Heart right ventricle (tissue), 16 donors: ENCODE results near the gene ZFAND3. TPM values are rescaled to one million over a fixed set of nuclear protein-coding genes. Genes with fewer than 3 reads are reported as not detected.

ENCODE experiments used
- ATAC-seq, 8 donors: fragments of 200-7000 bp; cut with Tn5 transposase; one replicate each; pipeline ENCODE4 v1.9.1; 2020; ENCODE audit warnings: mild to moderate bottlenecking in 8 of 8, moderate library complexity in 8 of 8, moderate number of reproducible peaks in 1 of 8
- DNase-seq, 2 donors: peaks; one replicate each; pipeline ENCODE4 v3.0.0-alpha.2; 2020
- H3K27ac ChIP-seq, 10 donors: fragments of 200-600 bp; sonication (generic) in 2 of 10; one replicate each; pipeline versions ENCODE4 v1.5.0 to v1.8.0; 2020 to 2022; ENCODE audit warnings: mild to moderate bottlenecking in 3 of 10
- H3K27me3 ChIP-seq, 7 donors: fragments of 200-600 bp; one replicate each; pipeline ENCODE4 v1.8.0; 2021 to 2022; ENCODE audit warnings: mild to moderate bottlenecking in 2 of 7
- H3K36me3 ChIP-seq, 9 donors: fragments of 200-600 bp; sonication (generic) in 1 of 9; one replicate each; pipeline versions ENCODE4 v1.5.0 to v1.8.0; 2020 to 2022; ENCODE audit warnings: mild to moderate bottlenecking in 2 of 9
- H3K4me1 ChIP-seq, 9 donors: fragments of 200-600 bp; sonication (generic) in 1 of 9; one replicate each; pipeline versions ENCODE4 v1.5.0 to v1.8.0; 2020 to 2022; ENCODE audit warnings: mild to moderate bottlenecking in 4 of 9
- H3K4me3 ChIP-seq, 10 donors: fragments of 200-600 bp; sonication (generic) in 2 of 10; one replicate each; pipeline versions ENCODE4 v1.5.0 to v1.8.0; 2020 to 2022; ENCODE audit warnings: mild to moderate bottlenecking in 7 of 10, moderate library complexity in 2 of 10
- H3K9me3 ChIP-seq, 11 donors: fragments of 200-600 bp in 10 of 11; sonication (generic) in 2 of 11; one replicate each; pipeline versions ENCODE4 v1.5.0 to v1.8.0; 2013 to 2022; ENCODE audit warnings: mild to moderate bottlenecking in 2 of 11, control low read depth in 1 of 11, moderate library complexity in 1 of 11
- WGBS, 2 donors: extraction: QIAGEN DNeasy Blood & Tissue Kit; methylation state at CpG; one replicate each; pipeline ENCODE4 v1.1.7; 2013; ENCODE audit warnings: inconsistent platforms in 1 of 2; 5-methylcytosine and 5-hydroxymethylcytosine counted together
- intact Hi-C, 10 donors: fragments of 100-400 bp; cut with DNase I; formaldehyde crosslinking; loops; one replicate each; pipeline versions ENCODE4 v1.11.1 to v1.14.2; 2022
- polyA plus RNA-seq, 2 donors: library from polyadenylated mRNA; stranded (reverse); fragments of 200-250 nt; gene quantifications; one replicate each; pipeline ENCODE4 v1.2.3, GENCODE V29; 2013
- total RNA-seq, 10 donors: library from RNA; stranded (reverse); fragmentation: NEBNext Ultra II Directional in 3 of 10; extraction: Animal tissue kit (Norgen Biotek cat#: 25700) in 3 of 10; gene quantifications; one replicate each; pipeline versions ENCODE4 v1.2.1 to v1.2.4, GENCODE V29; 2021 to 2023
- TF ChIP-seq, protein P1 (sequence below), 9 donors: fragments of 200-600 bp; sonication (generic) in 2 of 9; IDR thresholded peaks; one replicate each; pipeline versions ENCODE4 v1.5.0 to v1.8.0; 2021 to 2022; ENCODE audit warnings: antibody characterized with exemption in 9 of 9, mild to moderate bottlenecking in 5 of 9, moderate library complexity in 1 of 9
- donor health status: Arrhythmogenic right ventricular cardiomyopathy.
- donor health status: ischemic (EF 13 %, LVEDD 7.1; RV severe dilation, severe dysfunction).
- donor health status: healthy with polysubstance abuse.
- donor health status: DM: no; HTN: yes; CAD: no.
- donor health status: DM: no; HTN: no; CAD: no.
- donor health status: ischemic (EF 25% LVEDD 6.9; RV normal size, moderate dysfunction).
- donor health status: ischemic (EF 25% LVEDD 5.7; RV mildly dilated, moderate dysfunction).
- donor health status: healthy.
- donor health status: DM: yes; HTN: yes; CAD: no.
- donor health status: Ischemic cardiomyopathy.
- donor health status: ischemic (EF 35%, LVEDD 5.7; RV mildly dilated, moderate dysfunction).
- donor health status: nonischemic (EF 11% LVEDD 7.7; RV severe dilation, severe dysfunction).
- donor health status: DM: yes; HTN: yes; CAD: no.
- donor health status: PGD.
- donor health status: ischemic (EF 29% LVEDD 5.4; RV normal size, mild dysfunction).
- donor health status: nonischemic (EF 23%, LVEDD 6.1; RV moderate dilation, normal function).

Gene ZFAND3
- total and polyA plus RNA-seq, 12 donors: 24.4 to 123 (median 105) TPM

DNA sequence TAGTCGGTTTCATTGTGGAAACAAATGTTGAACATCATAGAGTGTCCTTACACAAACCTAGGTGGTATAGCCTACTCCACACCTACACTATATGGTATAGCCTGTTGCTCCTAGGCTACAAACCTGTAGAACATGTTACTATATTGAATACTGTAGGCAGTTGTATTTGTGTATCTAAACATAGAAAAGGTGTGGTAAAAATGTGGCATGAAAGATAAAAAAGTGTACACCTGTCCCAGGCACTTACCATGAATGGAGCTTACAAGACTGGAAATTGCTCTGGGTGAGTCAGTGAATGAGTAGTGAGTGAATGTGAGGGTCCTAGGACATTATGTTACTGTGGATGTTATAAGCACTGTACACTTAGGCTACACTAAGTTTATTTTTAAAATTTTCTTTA lies 103.0 kb downstream of the ZFAND3 start:
- no peak overlapping the region for H3K4me3 ChIP-seq
- 87 to 97% methylated on average over 1 of the region's 1 CpG for WGBS, 2 donors
- TF ChIP-seq, protein P1, sequence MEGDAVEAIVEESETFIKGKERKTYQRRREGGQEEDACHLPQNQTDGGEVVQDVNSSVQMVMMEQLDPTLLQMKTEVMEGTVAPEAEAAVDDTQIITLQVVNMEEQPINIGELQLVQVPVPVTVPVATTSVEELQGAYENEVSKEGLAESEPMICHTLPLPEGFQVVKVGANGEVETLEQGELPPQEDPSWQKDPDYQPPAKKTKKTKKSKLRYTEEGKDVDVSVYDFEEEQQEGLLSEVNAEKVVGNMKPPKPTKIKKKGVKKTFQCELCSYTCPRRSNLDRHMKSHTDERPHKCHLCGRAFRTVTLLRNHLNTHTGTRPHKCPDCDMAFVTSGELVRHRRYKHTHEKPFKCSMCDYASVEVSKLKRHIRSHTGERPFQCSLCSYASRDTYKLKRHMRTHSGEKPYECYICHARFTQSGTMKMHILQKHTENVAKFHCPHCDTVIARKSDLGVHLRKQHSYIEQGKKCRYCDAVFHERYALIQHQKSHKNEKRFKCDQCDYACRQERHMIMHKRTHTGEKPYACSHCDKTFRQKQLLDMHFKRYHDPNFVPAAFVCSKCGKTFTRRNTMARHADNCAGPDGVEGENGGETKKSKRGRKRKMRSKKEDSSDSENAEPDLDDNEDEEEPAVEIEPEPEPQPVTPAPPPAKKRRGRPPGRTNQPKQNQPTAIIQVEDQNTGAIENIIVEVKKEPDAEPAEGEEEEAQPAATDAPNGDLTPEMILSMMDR (IDR thresholded peaks at IDR 0.05): no peak
- intact Hi-C loops: no loop called here
- H3K27me3 ChIP-seq: no peaks in the 10 kb centered on the region
- H3K9me3 ChIP-seq: no peaks in the 10 kb centered on the region
- H3K36me3 ChIP-seq: no peaks in the 10 kb centered on the region
- no peak for ATAC-seq
- no peak for DNase-seq
- peaks cover 0 to 50% (median 22%) of the 10 kb centered on the region in 9 donors for H3K4me1 ChIP-seq
- no peak overlapping the region for H3K27ac ChIP-seq

DNA sequence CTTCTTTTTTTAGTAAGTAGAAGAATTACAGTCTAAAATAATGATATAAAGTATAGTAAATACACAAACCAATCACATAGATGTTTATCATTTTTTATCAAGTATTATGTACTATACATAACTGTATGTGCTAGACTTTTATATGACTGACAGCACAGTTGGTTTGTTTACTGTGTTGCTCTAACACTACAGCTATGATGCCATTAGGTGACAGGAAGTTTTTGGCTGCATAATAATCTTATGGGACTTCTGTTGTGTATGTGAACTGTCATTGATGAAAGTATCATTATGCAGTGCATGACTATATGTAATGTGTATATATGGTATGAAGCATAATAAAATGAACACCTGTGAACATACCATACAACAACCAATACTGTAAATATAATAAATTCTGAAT lies 104.0 kb downstream of the ZFAND3 start:
- ATAC-seq (no peak), DNase-seq (no peak)
- no peak overlapping the region for H3K4me3 ChIP-seq
- intact Hi-C loops: no loop called here
- peaks cover 0 to 53% (median 25%) of the 10 kb centered on the region in 9 donors for H3K4me1 ChIP-seq
- H3K9me3 ChIP-seq: no peaks in the 10 kb centered on the region
- H3K27me3 ChIP-seq: no peaks in the 10 kb centered on the region
- TF ChIP-seq, protein P1 (IDR thresholded peaks at IDR 0.05): no peak
- H3K36me3 ChIP-seq: no peaks in the 10 kb centered on the region
- H3K27ac ChIP-seq: no peak overlapping the region

DNA sequence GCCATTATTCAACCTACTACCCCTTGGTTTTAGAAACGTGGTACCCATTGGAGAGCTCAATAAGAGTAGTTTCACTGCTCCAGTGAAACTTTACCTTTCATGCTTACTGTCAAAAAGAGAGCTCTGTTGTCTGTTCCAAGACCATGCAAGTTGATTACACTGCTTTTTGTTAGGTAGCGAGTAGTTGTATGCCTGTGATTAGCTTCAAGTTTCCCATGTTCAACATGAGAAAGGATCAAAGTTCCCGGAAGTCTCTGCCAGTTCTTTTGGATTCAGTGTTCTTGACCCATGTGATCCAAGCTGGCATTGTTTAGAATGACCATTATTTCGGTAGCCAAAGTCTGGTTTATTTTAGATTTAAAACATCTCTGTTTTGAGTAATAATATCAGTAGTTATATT lies 107.1 kb downstream of the ZFAND3 start:
- no peak for ATAC-seq
- WGBS, 2 donors: 84 to 93% methylated on average over 4 of the region's 4 CpGs
- Histone ChIP-seq H3K27ac (no peak overlapping the region), H3K4me3 (no peak overlapping the region), H3K9me3 (no peaks in the 10 kb centered on the region), H3K27me3 (no peaks in the 10 kb centered on the region), H3K4me1 (peaks cover 0 to 55% (median 22%) of the 10 kb centered on the region in 9 donors), H3K36me3 (peaks cover 0 to 1% (median 0%) of the 10 kb centered on the region in 9 donors)
- no peak for DNase-seq
- intact Hi-C loops: no loop called here
- TF ChIP-seq, protein P1 (IDR thresholded peaks at IDR 0.05): no peak

DNA sequence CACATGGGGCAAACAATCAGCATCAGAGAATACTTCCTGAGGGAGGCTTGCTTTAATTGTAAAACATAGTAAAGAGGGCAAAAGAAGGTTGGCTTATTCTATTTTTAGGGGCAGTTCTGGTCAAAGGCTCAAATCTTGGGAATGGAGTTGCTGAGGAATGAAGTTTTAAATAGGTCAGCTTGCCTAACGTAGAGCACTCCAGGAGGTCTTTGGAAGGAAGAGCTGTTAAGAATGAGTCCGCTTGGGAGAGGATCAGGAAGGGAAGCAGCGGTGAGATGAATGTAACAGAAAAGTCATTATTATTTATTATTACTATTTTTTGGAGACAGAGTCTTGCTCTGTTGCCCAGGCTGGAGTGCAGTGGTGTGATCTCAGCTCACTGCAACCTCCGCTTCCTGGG lies 108.7 kb downstream of the ZFAND3 start:
- Histone ChIP-seq H3K9me3 (no peaks in the 10 kb centered on the region), H3K36me3 (peaks cover 0 to 9% (median 0%) of the 10 kb centered on the region in 9 donors), H3K27me3 (no peaks in the 10 kb centered on the region), H3K4me1 (peaks cover 0 to 54% (median 22%) of the 10 kb centered on the region in 9 donors), H3K27ac (no peak overlapping the region), H3K4me3 (no peak overlapping the region)
- intact Hi-C loops: no loop called here
- TF ChIP-seq, protein P1 (IDR thresholded peaks at IDR 0.05): no peak
- 72 to 85% methylated on average over 4 of the region's 4 CpGs for WGBS, 2 donors
- no peak for DNase-seq
- ATAC-seq: no peak
